Keratinocyte (primary cell): Measurements from ENCODE around the gene MAPK9.

ENCODE experiments used
- EZH2 ChIP-seq: IDR thresholded peaks from one replicate; pipeline ENCODE4 v1.6.1; 2012; ENCODE audit warnings: inconsistent platforms, mild to moderate bottlenecking, low read length, moderate library complexity
- TF ChIP-seq, protein P1 (sequence below), 3 experiments: IDR thresholded peaks in 1 of 3; conservative IDR thresholded peaks in 1 of 3; optimal IDR thresholded peaks in 1 of 3; 2 replicates in 2 of 3; 3 replicates in 1 of 3; pipeline versions ENCODE3 to v1.5.1; 2011; ENCODE audit warnings: low read length in 3 of 3, mild to moderate bottlenecking in 3 of 3, moderate library complexity in 2 of 3, control low read depth in 1 of 3, inconsistent platforms in 1 of 3; ENCODE audit not compliant: insufficient read depth in 2 of 3; ENCODE audit errors: extremely low read depth in 1 of 3

GRCh38 chr5:180253036-180253824 is 38.7 kb downstream of the MAPK9 start:
- TF ChIP-seq, protein P1, sequence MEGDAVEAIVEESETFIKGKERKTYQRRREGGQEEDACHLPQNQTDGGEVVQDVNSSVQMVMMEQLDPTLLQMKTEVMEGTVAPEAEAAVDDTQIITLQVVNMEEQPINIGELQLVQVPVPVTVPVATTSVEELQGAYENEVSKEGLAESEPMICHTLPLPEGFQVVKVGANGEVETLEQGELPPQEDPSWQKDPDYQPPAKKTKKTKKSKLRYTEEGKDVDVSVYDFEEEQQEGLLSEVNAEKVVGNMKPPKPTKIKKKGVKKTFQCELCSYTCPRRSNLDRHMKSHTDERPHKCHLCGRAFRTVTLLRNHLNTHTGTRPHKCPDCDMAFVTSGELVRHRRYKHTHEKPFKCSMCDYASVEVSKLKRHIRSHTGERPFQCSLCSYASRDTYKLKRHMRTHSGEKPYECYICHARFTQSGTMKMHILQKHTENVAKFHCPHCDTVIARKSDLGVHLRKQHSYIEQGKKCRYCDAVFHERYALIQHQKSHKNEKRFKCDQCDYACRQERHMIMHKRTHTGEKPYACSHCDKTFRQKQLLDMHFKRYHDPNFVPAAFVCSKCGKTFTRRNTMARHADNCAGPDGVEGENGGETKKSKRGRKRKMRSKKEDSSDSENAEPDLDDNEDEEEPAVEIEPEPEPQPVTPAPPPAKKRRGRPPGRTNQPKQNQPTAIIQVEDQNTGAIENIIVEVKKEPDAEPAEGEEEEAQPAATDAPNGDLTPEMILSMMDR (optimal IDR thresholded peaks at IDR 0.05 in 1 of 3, IDR thresholded peaks at IDR 0.05 in 1 of 3, conservative IDR thresholded peaks at IDR 0.05 in 1 of 3; ENCODE audit: extremely low read depth in 1 of 3, insufficient read depth in 2 of 3, low read length in 3 of 3), result no peak
- TF ChIP-seq EZH2, result no peak
